Measurements from ENCODE around the gene USP9Y.

- TF ChIP-seq POLR2AphosphoS5 (IDR thresholded peaks at IDR 0.05; ENCODE audit: insufficient read depth, low read depth, low read length) (no peak), CTCF (IDR thresholded peaks at IDR 0.05; ENCODE audit: extremely low read depth in 1 of 2, insufficient read depth in 1 of 2, low read depth in 1 of 2, low read length in 2 of 2) (no peak), MAX (IDR thresholded peaks at IDR 0.05; ENCODE audit: insufficient read depth, insufficient read length) (no peak), GATA2 (IDR thresholded peaks at IDR 0.05; ENCODE audit: insufficient read depth, insufficient read length, low read depth, low read length) (no peak), POLR2A (IDR thresholded peaks at IDR 0.05; ENCODE audit: low read depth, low read length) (no peak), EZH2 (IDR thresholded peaks at IDR 0.05; ENCODE audit: borderline replicate concordance, low read depth, low read length, severe bottlenecking) (no peak), JUN (IDR thresholded peaks at IDR 0.05; ENCODE audit: borderline replicate concordance, insufficient read depth, insufficient read length, low read depth) (no peak)
Observed at GRCh38 chrY:12809034-12809433, 108.0 kb downstream of the USP9Y start.
